CD14-positive monocyte (primary cell): ENCODE measurements around the gene SHROOM4. TPM values are rescaled to one million over a fixed set of nuclear protein-coding genes. Genes with fewer than 3 reads are reported as not detected.

ENCODE experiments used
- DNase-seq, 3 donors: peaks; one replicate each; pipeline ENCODE4 v3.0.0-alpha.2; 2011 to 2022
- H2AFZ ChIP-seq: 2 replicates; pipeline ENCODE4 v1.6.0; 2012; ENCODE audit warnings: mild to moderate bottlenecking, low read depth, low read length, inconsistent platforms; ENCODE audit not compliant: insufficient read depth, poor library complexity, severe bottlenecking
- H3K27ac ChIP-seq, 2 donors: 1 replicate in 1 of 2; 2 replicates in 1 of 2; pipeline ENCODE4 v1.5.1; 2012 to 2013; ENCODE audit warnings: low read length in 2 of 2, control low read depth in 1 of 2, inconsistent platforms in 1 of 2, low read depth in 1 of 2, mild to moderate bottlenecking in 1 of 2
- H3K27me3 ChIP-seq, 2 donors: one replicate each; pipeline versions ENCODE4 v1.6.0 to v1.6.1; 2011 to 2013; ENCODE audit warnings: low read length in 2 of 2; ENCODE audit not compliant: control insufficient read depth in 2 of 2, insufficient read depth in 2 of 2
- H3K36me3 ChIP-seq, 2 donors: replicated peaks in 1 of 2; 1 replicate in 1 of 2; 2 replicates in 1 of 2; pipeline versions ENCODE4 v1.5.1 to v1.6.1; 2012 to 2013; ENCODE audit warnings: low read length in 2 of 2, control low read depth in 1 of 2, inconsistent platforms in 1 of 2, mild to moderate bottlenecking in 1 of 2; ENCODE audit not compliant: insufficient read depth in 2 of 2, control insufficient read depth in 1 of 2
- H3K4me1 ChIP-seq, 2 donors: 1 replicate in 1 of 2; 2 replicates in 1 of 2; pipeline versions ENCODE4 v1.5.1 to v1.6.1; 2012 to 2013; ENCODE audit warnings: low read length in 2 of 2, control low read depth in 1 of 2, inconsistent platforms in 1 of 2, mild to moderate bottlenecking in 1 of 2, moderate library complexity in 1 of 2; ENCODE audit not compliant: insufficient read depth in 2 of 2, control insufficient read depth in 1 of 2
- H3K4me2 ChIP-seq: replicated peaks from 2 replicates; pipeline ENCODE3; 2012; ENCODE audit warnings: low read length, moderate library complexity, mild to moderate bottlenecking; ENCODE audit not compliant: poor library complexity, severe bottlenecking; ENCODE audit errors: extremely low read depth
- H3K4me3 ChIP-seq, 3 experiments: fragments of 200-600 bp in 1 of 3; sonication (generic) in 1 of 3; replicated peaks in 1 of 3; 1 replicate in 2 of 3; 2 replicates in 1 of 3; pipeline ENCODE4 v1.5.1; 2011 to 2013; ENCODE audit warnings: low read length in 3 of 3, mild to moderate bottlenecking in 3 of 3, control low read depth in 2 of 3, low read depth in 2 of 3, inconsistent platforms in 1 of 3, moderate library complexity in 1 of 3
- H3K79me2 ChIP-seq: 2 replicates; pipeline ENCODE4 v1.6.0; 2012; ENCODE audit warnings: mild to moderate bottlenecking, control low read depth, inconsistent platforms, low read length, moderate library complexity; ENCODE audit not compliant: insufficient read depth
- H3K9ac ChIP-seq: 2 replicates; pipeline ENCODE4 v1.6.0; 2017; ENCODE audit warnings: low read length, mild to moderate bottlenecking; ENCODE audit not compliant: insufficient read depth, poor library complexity, severe bottlenecking
- H3K9me3 ChIP-seq, 2 donors: replicated peaks in 1 of 2; 1 replicate in 1 of 2; 2 replicates in 1 of 2; pipeline versions ENCODE4 v1.5.1 to v1.6.1; 2012 to 2013; ENCODE audit warnings: low read length in 2 of 2, control low read depth in 1 of 2; ENCODE audit not compliant: control insufficient read depth in 1 of 2, insufficient read depth in 1 of 2
- H4K20me1 ChIP-seq: 2 replicates; pipeline ENCODE4 v1.6.0; 2012; ENCODE audit warnings: mild to moderate bottlenecking, low read length, control low read depth, moderate library complexity; ENCODE audit not compliant: insufficient read depth
- H3K27ac Mint-ChIP-seq, 7 donors: one replicate each; pipeline ENCODE4 v1.8.0; 2020; ENCODE audit warnings: mild to moderate bottlenecking in 7 of 7, mixed read lengths in 7 of 7, moderate library complexity in 6 of 7, inconsistent platforms in 2 of 7
- H3K27me3 Mint-ChIP-seq, 3 donors: one replicate each; pipeline ENCODE4 v1.8.0; 2021 to 2022; ENCODE audit warnings: low read depth in 3 of 3, mild to moderate bottlenecking in 3 of 3, mixed read lengths in 3 of 3, moderate library complexity in 3 of 3, inconsistent platforms in 1 of 3
- H3K36me3 Mint-ChIP-seq, 2 donors: one replicate each; pipeline ENCODE4 v1.8.0; 2020; ENCODE audit warnings: mixed read lengths in 2 of 2, inconsistent platforms in 1 of 2, mild to moderate bottlenecking in 1 of 2
- H3K4me1 Mint-ChIP-seq: one replicate; pipeline ENCODE4 v1.8.0; 2020; ENCODE audit warnings: mild to moderate bottlenecking, mixed read lengths
- H3K4me3 Mint-ChIP-seq, 2 donors: one replicate each; pipeline ENCODE4 v1.8.0; 2020; ENCODE audit warnings: mild to moderate bottlenecking in 2 of 2, mixed read lengths in 2 of 2, moderate library complexity in 1 of 2
- H3K9me3 Mint-ChIP-seq, 7 donors: one replicate each; pipeline ENCODE4 v1.8.0; 2020 to 2022; ENCODE audit warnings: mixed read lengths in 7 of 7, mild to moderate bottlenecking in 6 of 7, moderate library complexity in 6 of 7, inconsistent platforms in 2 of 7
- CTCF ChIP-seq: fragments of 200-600 bp; IDR thresholded peaks from one replicate; pipeline ENCODE4 v1.8.0; 2022; ENCODE audit warnings: antibody characterized with exemption, mild to moderate bottlenecking
- WGBS: methylation state at CpG from one replicate; pipeline ENCODE4 v1.1.5; 2013; ENCODE audit warnings: missing lambda C conversion rate; ENCODE audit not compliant: insufficient coverage; 5-methylcytosine and 5-hydroxymethylcytosine counted together
- intact Hi-C, 2 donors: fragments of 100-400 bp; cut with micrococcal nuclease; formaldehyde crosslinking; loops; one replicate each; pipeline versions ENCODE4 v1.15.0 to v1.15.1; 2023
- polyA plus RNA-seq, 3 donors: library from polyadenylated mRNA; depleted of rRNA in 1 of 3; unstranded in 2 of 3; stranded (reverse) in 1 of 3; fragments of 300-500 nt in 2 of 3; fragments of >200 nt in 1 of 3; fragmentation: Illumina TruSeq in 2 of 3; gene quantifications; 1 replicate in 2 of 3; 2 replicates in 1 of 3; pipeline ENCODE4 v1.2.3, GENCODE V29; 2012 to 2021

The SHROOM4 gene
- polyA plus RNA-seq, 3 donors: under 0.01 TPM; not detected in 2

GRCh38 chrX:50668860-50669259 is 145.1 kb downstream of the SHROOM4 start:
- Histone ChIP-seq H4K20me1 (no peaks in the 10 kb centered on the region), H3K79me2 (no peaks in the 10 kb centered on the region), H2AFZ (no peak overlapping the region), H3K9ac (no peak overlapping the region), H3K9me3 (no peaks in the 10 kb centered on the region), H3K27ac (no peak overlapping the region), H3K4me3 (no peak overlapping the region), H3K4me2 (no peak overlapping the region), H3K4me1 (no peaks in the 10 kb centered on the region), H3K36me3 (no peaks in the 10 kb centered on the region), H3K27me3 (peaks cover 0 to 2% of the 10 kb centered on the region in 2 donors)
- no peaks in the 10 kb centered on the region for H3K4me1 Mint-ChIP-seq
- H3K27me3 Mint-ChIP-seq: peaks cover 0 to 14% (median 0%) of the 10 kb centered on the region in 3 donors
- DNase-seq: no peak
- no CpG with 5 or more reads among the region's 1 CpG for WGBS
- H3K9me3 Mint-ChIP-seq: peaks cover 0 to 2% (median 0%) of the 10 kb centered on the region in 7 donors
- no peak overlapping the region for H3K27ac Mint-ChIP-seq
- H3K4me3 Mint-ChIP-seq: no peak overlapping the region
- intact Hi-C loops: no loop called here
- H3K36me3 Mint-ChIP-seq: no peaks in the 10 kb centered on the region
- TF ChIP-seq CTCF: no peak

- Histone ChIP-seq H3K4me3 (no peak overlapping the region), H4K20me1 (no peaks in the 10 kb centered on the region), H3K9me3 (no peaks in the 10 kb centered on the region), H3K27ac (no peak overlapping the region), H3K4me2 (no peak overlapping the region), H2AFZ (no peak overlapping the region), H3K36me3 (no peaks in the 10 kb centered on the region), H3K9ac (no peak overlapping the region), H3K79me2 (no peaks in the 10 kb centered on the region), H3K4me1 (no peaks in the 10 kb centered on the region), H3K27me3 (no peaks in the 10 kb centered on the region)
- no peak for DNase-seq
- no peak for TF ChIP-seq CTCF
- H3K27ac Mint-ChIP-seq: no peak overlapping the region
- H3K9me3 Mint-ChIP-seq: peaks cover 0 to 2% (median 0%) of the 10 kb centered on the region in 7 donors
- intact Hi-C loops: no loop called here
- H3K36me3 Mint-ChIP-seq: no peaks in the 10 kb centered on the region
- H3K4me3 Mint-ChIP-seq: no peak overlapping the region
- H3K27me3 Mint-ChIP-seq: peaks cover 0 to 5% (median 1%) of the 10 kb centered on the region in 3 donors
- H3K4me1 Mint-ChIP-seq: no peaks in the 10 kb centered on the region
Measured at GRCh38 chrX:50648156-50648555, 165.8 kb downstream of the SHROOM4 start.
